ENCODE results near the gene LIN9. TPM values are rescaled to one million over a fixed set of nuclear protein-coding genes. Genes with fewer than 3 reads are reported as not detected.

The LIN9 gene
- total and polyA plus RNA-seq, 2 of the 8 experiments (the other 6 are each of a cell fraction or from before 2014, with no cell fraction given) = 5.6 to 12.6 TPM

Other genes with a start within 250 kb of the LIN9 start
- 1,213 and 1,223 TPM in 2 replicates for gene H3-3A, start 246.4 kb downstream of the LIN9 start, total RNA-seq (2021; fragmentation: NEBNext Ultra II Directional; extraction: Animal tissue kit (Norgen Biotek cat#: 25700))
- 760 and 1,157 TPM in 2 replicates for gene H3-3A, start 246.4 kb downstream of the LIN9 start, polyA plus RNA-seq (2011; rRNA removed)
- gene ACBD3, start 122.4 kb downstream of the LIN9 start, total RNA-seq (2021; fragmentation: NEBNext Ultra II Directional; extraction: Animal tissue kit (Norgen Biotek cat#: 25700)) = 28.2 and 29.4 TPM in 2 replicates
- gene ACBD3, start 122.4 kb downstream of the LIN9 start, polyA plus RNA-seq (2011; rRNA removed) = 4.1 and 8.4 TPM in 2 replicates
- gene MIXL1, start 85.5 kb downstream of the LIN9 start, total RNA-seq (2021; fragmentation: NEBNext Ultra II Directional; extraction: Animal tissue kit (Norgen Biotek cat#: 25700)) = 1.5 and 2.7 TPM in 2 replicates
- gene MIXL1, start 85.5 kb downstream of the LIN9 start, polyA plus RNA-seq (2011; rRNA removed) = 1.1 and 1.8 TPM in 2 replicates
- 408 and 416 TPM in 2 replicates for gene PARP1, start 98.9 kb upstream of the LIN9 start, total RNA-seq (2021; fragmentation: NEBNext Ultra II Directional; extraction: Animal tissue kit (Norgen Biotek cat#: 25700))
- 441 and 711 TPM in 2 replicates for gene PARP1, start 98.9 kb upstream of the LIN9 start, polyA plus RNA-seq (2011; rRNA removed)
- 1.2 and 1.3 TPM in 2 replicates for gene STUM, start 239.6 kb upstream of the LIN9 start, total RNA-seq (2021; fragmentation: NEBNext Ultra II Directional; extraction: Animal tissue kit (Norgen Biotek cat#: 25700))
- gene STUM, start 239.6 kb upstream of the LIN9 start, polyA plus RNA-seq (2011; rRNA removed) = 0.76 and 0.85 TPM in 2 replicates

Data from H1 (cell line).